Measurements from ENCODE around the gene TTYH3. TPM values are rescaled to one million over a fixed set of nuclear protein-coding genes. Genes with fewer than 3 reads are reported as not detected.

Gene TTYH3
- total RNA-seq, 1 experiment from 2014 or later = 25.0 TPM

GRCh38 chr7:2650451-2650850, 18.7 kb downstream of the TTYH3 start:
- no peaks in the 10 kb centered on the region for H3K36me3 ChIP-seq (ENCODE audit: low read depth, low read length)
- intact Hi-C loops (cut with micrococcal nuclease) = no loop called here

DNA sequence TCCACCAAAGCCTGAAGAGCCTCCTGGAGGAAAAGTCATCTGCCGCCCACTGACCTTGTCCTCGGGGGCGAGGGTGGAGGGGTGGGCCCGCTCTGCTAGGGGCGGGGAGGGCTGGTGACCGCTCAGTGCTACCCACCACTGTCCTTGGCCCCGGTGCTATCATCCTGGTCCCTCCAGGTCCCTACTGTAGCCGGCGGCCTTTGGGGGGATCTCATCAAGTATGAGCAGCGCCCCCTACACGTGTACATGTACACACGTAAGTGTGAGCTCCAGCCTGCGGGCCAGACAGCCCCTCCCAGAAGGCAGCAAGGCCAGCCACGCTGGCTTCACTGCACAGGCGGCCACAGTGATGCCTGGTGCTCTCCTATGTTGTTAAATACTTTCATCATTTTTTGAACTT, 19.6 kb downstream of the TTYH3 start:
- ATAC-seq (no peak), DNase-seq (no peak)
- POLR2A ChIA-PET (ENCODE audit: unreplicated experiment) = no interaction called here
- H4K20me1 ChIP-seq (ENCODE audit: low read length) = no peaks in the 10 kb centered on the region
- H3K9me3 ChIP-seq (ENCODE audit: low read length) = no peaks in the 10 kb centered on the region
- no peaks in the 10 kb centered on the region for H3K9me2 ChIP-seq (replicated peaks; ENCODE audit: low read length)
- CTCF ChIA-PET = no interaction called here
- no peak for TF ChIP-seq EZH2phosphoT487 (IDR thresholded peaks at IDR 0.05; ENCODE audit: borderline replicate concordance, low read length)
- TF ChIP-seq, protein P1, sequence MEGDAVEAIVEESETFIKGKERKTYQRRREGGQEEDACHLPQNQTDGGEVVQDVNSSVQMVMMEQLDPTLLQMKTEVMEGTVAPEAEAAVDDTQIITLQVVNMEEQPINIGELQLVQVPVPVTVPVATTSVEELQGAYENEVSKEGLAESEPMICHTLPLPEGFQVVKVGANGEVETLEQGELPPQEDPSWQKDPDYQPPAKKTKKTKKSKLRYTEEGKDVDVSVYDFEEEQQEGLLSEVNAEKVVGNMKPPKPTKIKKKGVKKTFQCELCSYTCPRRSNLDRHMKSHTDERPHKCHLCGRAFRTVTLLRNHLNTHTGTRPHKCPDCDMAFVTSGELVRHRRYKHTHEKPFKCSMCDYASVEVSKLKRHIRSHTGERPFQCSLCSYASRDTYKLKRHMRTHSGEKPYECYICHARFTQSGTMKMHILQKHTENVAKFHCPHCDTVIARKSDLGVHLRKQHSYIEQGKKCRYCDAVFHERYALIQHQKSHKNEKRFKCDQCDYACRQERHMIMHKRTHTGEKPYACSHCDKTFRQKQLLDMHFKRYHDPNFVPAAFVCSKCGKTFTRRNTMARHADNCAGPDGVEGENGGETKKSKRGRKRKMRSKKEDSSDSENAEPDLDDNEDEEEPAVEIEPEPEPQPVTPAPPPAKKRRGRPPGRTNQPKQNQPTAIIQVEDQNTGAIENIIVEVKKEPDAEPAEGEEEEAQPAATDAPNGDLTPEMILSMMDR (conservative IDR thresholded peaks at IDR 0.05; ENCODE audit: low read depth, low read length) = no peak
- TF ChIP-seq EZH2 (IDR thresholded peaks at IDR 0.05; ENCODE audit: low read length, unreplicated experiment) = no peak
- no TSS peak for BruUV-seq (replicated peaks)
- H3K9ac ChIP-seq (ENCODE audit: low read length) = no peak overlapping the region
- H3K36me3 ChIP-seq (ENCODE audit: low read depth, low read length) = no peaks in the 10 kb centered on the region
- H3K4me1 ChIP-seq (ENCODE audit: insufficient read depth, low read length) = no peaks in the 10 kb centered on the region
- no peak overlapping the region for H2AFZ ChIP-seq (ENCODE audit: low read length)
- H3K79me2 ChIP-seq (ENCODE audit: low read length) = no peaks in the 10 kb centered on the region
- H3K27me3 ChIP-seq (ENCODE audit: low read length) = no peaks in the 10 kb centered on the region
- intact Hi-C loops (cut with micrococcal nuclease) = no loop called here
- no peaks in the 10 kb centered on the region for H3F3A ChIP-seq (ENCODE audit: low read length, unreplicated experiment)
- H3K4me3 ChIP-seq (ENCODE audit: low read length) = no peak overlapping the region
- H3K27ac ChIP-seq (ENCODE audit: low read length) = no peak overlapping the region
- H3K4me2 ChIP-seq (ENCODE audit: low read length) = no peak overlapping the region

More at GRCh38 chr7:2650451-2650850, 18.7 kb downstream of the TTYH3 start:
- H3K4me3 ChIP-seq (ENCODE audit: low read length) = no peak overlapping the region
- H3K27me3 ChIP-seq (ENCODE audit: low read length) = no peaks in the 10 kb centered on the region
- no peak overlapping the region for H3K4me2 ChIP-seq (ENCODE audit: low read length)
- H3K4me1 ChIP-seq (ENCODE audit: insufficient read depth, low read length) = no peaks in the 10 kb centered on the region
- ATAC-seq (no peak), DNase-seq (no peak)
- no peaks in the 10 kb centered on the region for H3K9me2 ChIP-seq (replicated peaks; ENCODE audit: low read length)
- H3K9me3 ChIP-seq (ENCODE audit: low read length) = no peaks in the 10 kb centered on the region
- H3K9ac ChIP-seq (ENCODE audit: low read length) = no peak overlapping the region
- POLR2A ChIA-PET (ENCODE audit: unreplicated experiment) = no interaction called here
- no peaks in the 10 kb centered on the region for H3F3A ChIP-seq (ENCODE audit: low read length, unreplicated experiment)
- H2AFZ ChIP-seq (ENCODE audit: low read length) = no peak overlapping the region
- no peak overlapping the region for H3K27ac ChIP-seq (ENCODE audit: low read length)
- no peaks in the 10 kb centered on the region for H3K79me2 ChIP-seq (ENCODE audit: low read length)
- H4K20me1 ChIP-seq (ENCODE audit: low read length) = no peaks in the 10 kb centered on the region
- TF ChIP-seq EZH2phosphoT487 (IDR thresholded peaks at IDR 0.05; ENCODE audit: borderline replicate concordance, low read length) = no peak
- TF ChIP-seq, protein P1 (conservative IDR thresholded peaks at IDR 0.05; ENCODE audit: low read depth, low read length) = no peak
- TF ChIP-seq EZH2 (IDR thresholded peaks at IDR 0.05; ENCODE audit: low read length, unreplicated experiment) = no peak
- BruUV-seq (replicated peaks) = no TSS peak
- CTCF ChIA-PET = no interaction called here

GRCh38 chr7:2651847-2652735, 20.3 kb downstream of the TTYH3 start:
- H3K4me3 ChIP-seq (ENCODE audit: low read length) = no peak overlapping the region
- no TSS peak for BruUV-seq (replicated peaks)
- no peaks in the 10 kb centered on the region for H4K20me1 ChIP-seq (ENCODE audit: low read length)
- H3K27me3 ChIP-seq (ENCODE audit: low read length) = no peaks in the 10 kb centered on the region
- no peaks in the 10 kb centered on the region for H3K9me2 ChIP-seq (replicated peaks; ENCODE audit: low read length)
- TF ChIP-seq, protein P1 (conservative IDR thresholded peaks at IDR 0.05; ENCODE audit: low read depth, low read length) = no peak
- TF ChIP-seq EZH2phosphoT487 (IDR thresholded peaks at IDR 0.05; ENCODE audit: borderline replicate concordance, low read length) (no peak), EZH2 (IDR thresholded peaks at IDR 0.05; ENCODE audit: low read length, unreplicated experiment) (no peak)
- no peaks in the 10 kb centered on the region for H3K9me3 ChIP-seq (ENCODE audit: low read length)
- H3F3A ChIP-seq (ENCODE audit: low read length, unreplicated experiment) = no peaks in the 10 kb centered on the region
- ATAC-seq = no peak
- H3K4me1 ChIP-seq (ENCODE audit: insufficient read depth, low read length) = no peaks in the 10 kb centered on the region
- ChIA-PET POLR2A (ENCODE audit: unreplicated experiment) (no interaction called here), CTCF (no interaction called here)
- no peak overlapping the region for H3K4me2 ChIP-seq (ENCODE audit: low read length)
- no peak overlapping the region for H2AFZ ChIP-seq (ENCODE audit: low read length)
- intact Hi-C loops (cut with micrococcal nuclease) = no loop called here
- H3K9ac ChIP-seq (ENCODE audit: low read length) = no peak overlapping the region
- H3K36me3 ChIP-seq (ENCODE audit: low read depth, low read length) = no peaks in the 10 kb centered on the region
- no peaks in the 10 kb centered on the region for H3K79me2 ChIP-seq (ENCODE audit: low read length)
- H3K27ac ChIP-seq (ENCODE audit: low read length) = no peak overlapping the region
- DNase-seq = no peak
